Measurements from ENCODE around the gene FSTL4. TPM values are rescaled to one million over a fixed set of nuclear protein-coding genes. Genes with fewer than 3 reads are reported as not detected.

The FSTL4 gene
- total RNA-seq, 4 donors from 2014 or later: 5.1 to 8.3 (median 6.0) TPM

DNA sequence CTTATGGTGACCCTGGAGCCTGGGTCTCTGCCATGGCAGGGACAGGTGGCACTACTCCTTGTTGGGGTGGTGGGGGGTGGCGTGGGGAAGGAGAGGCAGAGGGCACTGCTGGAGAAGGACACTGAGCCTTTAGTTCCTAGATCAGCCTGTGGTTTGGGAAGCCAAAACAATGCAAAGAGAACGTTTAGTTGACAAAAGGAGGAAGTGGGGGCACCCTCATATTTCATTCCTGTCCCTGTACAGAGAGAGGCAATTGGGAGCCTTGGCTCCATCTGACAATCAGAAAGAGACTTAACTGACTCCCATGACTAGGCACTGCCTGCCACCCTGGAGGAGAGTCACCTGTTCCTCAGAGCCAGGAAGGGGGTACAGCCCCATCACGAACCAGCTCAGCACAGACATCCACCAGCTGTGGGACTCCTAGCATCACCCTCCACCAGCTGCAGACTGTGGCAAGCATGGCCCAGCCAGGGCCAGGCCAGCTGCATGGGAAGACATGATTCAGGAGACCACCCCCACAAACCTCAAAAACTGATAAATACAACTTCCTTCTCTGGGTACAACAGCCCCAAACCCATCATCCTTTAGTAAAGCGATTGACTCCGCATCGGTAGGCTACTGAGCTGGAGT lies 303.1 kb downstream of the FSTL4 start:
- H3K4me3 ChIP-seq (ENCODE audit: low read depth, poor library complexity, severe bottlenecking): no peak overlapping the region
- no peak for TF ChIP-seq POLR2A (IDR thresholded peaks at IDR 0.05)
- TF ChIP-seq, protein P1, sequence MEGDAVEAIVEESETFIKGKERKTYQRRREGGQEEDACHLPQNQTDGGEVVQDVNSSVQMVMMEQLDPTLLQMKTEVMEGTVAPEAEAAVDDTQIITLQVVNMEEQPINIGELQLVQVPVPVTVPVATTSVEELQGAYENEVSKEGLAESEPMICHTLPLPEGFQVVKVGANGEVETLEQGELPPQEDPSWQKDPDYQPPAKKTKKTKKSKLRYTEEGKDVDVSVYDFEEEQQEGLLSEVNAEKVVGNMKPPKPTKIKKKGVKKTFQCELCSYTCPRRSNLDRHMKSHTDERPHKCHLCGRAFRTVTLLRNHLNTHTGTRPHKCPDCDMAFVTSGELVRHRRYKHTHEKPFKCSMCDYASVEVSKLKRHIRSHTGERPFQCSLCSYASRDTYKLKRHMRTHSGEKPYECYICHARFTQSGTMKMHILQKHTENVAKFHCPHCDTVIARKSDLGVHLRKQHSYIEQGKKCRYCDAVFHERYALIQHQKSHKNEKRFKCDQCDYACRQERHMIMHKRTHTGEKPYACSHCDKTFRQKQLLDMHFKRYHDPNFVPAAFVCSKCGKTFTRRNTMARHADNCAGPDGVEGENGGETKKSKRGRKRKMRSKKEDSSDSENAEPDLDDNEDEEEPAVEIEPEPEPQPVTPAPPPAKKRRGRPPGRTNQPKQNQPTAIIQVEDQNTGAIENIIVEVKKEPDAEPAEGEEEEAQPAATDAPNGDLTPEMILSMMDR (IDR thresholded peaks at IDR 0.05): no peak
- no peak for DNase-seq (ENCODE audit: low spot score in 2 of 2)
- WGBS, 2 donors: 60 to 67% methylated on average over 6 of the region's 6 CpGs
- intact Hi-C loops (cut with DNase I; ENCODE audit: low total_unique reads): no loop called here

DNA sequence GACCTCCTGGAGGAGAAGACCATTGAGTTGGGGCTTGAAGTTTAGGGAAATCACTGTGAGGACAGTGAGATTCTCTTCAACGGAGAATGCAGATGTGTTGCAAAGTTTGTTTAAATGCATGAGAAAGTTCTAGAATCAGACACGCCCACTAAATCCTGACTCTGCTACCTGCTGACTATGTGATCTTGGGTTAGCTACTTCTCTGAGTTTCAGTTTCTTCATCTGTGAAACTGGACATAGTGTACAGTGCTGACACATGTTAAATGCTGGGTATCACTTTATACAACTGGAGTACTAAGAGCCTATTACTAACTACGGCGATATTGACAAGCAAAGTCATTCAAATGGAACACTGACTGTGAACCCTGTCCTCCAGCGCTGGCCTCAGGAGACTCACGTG lies 305.1 kb downstream of the FSTL4 start:
- H3K4me3 ChIP-seq (ENCODE audit: low read depth, poor library complexity, severe bottlenecking): no peak overlapping the region
- intact Hi-C loops (cut with DNase I; ENCODE audit: low total_unique reads): no loop called here
- DNase-seq (ENCODE audit: low spot score in 2 of 2): no peak
- TF ChIP-seq, protein P1 (IDR thresholded peaks at IDR 0.05): no peak
- TF ChIP-seq POLR2A (IDR thresholded peaks at IDR 0.05): no peak
- WGBS, 2 donors: 84 to 99% methylated on average over 6 of the region's 6 CpGs

DNA sequence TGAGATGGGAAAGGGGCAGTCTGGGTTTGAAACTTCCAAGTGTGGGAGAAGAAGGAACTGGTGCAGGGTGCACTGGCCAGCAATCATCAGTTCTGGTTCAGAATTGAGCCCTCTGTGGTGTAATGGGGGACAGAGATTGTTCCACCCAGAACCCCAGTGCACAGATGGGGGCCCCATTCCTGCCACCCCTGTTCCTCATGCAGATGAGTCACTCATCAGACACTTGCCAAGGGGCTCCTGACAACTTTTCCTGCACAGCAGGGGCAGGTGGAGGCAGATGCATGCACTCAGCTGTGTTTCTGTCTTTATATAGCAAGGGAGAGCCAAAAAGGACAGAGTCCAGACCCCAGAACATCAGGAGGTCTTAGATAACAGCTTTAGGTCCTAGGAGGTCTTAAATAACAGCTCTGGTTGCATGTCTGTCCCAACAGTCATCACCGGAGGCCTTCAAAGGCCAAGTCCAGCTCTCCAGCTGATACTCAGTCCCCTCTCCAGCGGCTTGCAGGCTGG lies 307.6 kb downstream of the FSTL4 start:
- no peak for DNase-seq (ENCODE audit: low spot score in 2 of 2)
- no peak overlapping the region for H3K4me3 ChIP-seq (ENCODE audit: low read depth, poor library complexity, severe bottlenecking)
- intact Hi-C loops (cut with DNase I; ENCODE audit: low total_unique reads): no loop called here
- WGBS, 2 donors: 90 to 92% methylated on average over 2 of the region's 2 CpGs
- TF ChIP-seq, protein P1 (IDR thresholded peaks at IDR 0.05): no peak
- TF ChIP-seq POLR2A (IDR thresholded peaks at IDR 0.05): no peak

DNA sequence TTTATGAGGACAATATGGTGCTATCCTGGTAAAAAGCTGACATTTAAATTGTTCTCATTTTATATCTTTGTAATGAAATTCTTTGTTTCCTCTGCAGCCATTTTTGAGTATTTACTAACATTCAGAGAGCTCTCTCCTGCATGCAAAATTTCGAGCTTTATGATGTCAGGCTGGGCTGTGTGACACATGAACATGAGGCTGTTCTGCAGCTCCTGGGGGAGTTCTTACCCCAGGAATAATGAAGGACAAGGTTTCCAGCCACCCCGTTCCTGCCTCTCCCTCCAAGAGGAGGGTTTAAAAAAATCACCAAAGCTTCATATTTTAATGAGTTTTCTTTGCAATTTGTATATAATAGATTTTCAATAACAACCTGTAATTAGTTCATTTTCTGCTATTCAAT lies 308.2 kb downstream of the FSTL4 start:
- TF ChIP-seq POLR2A (IDR thresholded peaks at IDR 0.05): no peak
- TF ChIP-seq, protein P1 (IDR thresholded peaks at IDR 0.05): no peak
- H3K4me3 ChIP-seq (ENCODE audit: low read depth, poor library complexity, severe bottlenecking): no peak overlapping the region
- DNase-seq (ENCODE audit: low spot score in 2 of 2): no peak
- WGBS, 2 donors: 72 to 76% methylated on average over 2 of the region's 2 CpGs
- intact Hi-C loops (cut with DNase I; ENCODE audit: low total_unique reads): no loop called here

DNA sequence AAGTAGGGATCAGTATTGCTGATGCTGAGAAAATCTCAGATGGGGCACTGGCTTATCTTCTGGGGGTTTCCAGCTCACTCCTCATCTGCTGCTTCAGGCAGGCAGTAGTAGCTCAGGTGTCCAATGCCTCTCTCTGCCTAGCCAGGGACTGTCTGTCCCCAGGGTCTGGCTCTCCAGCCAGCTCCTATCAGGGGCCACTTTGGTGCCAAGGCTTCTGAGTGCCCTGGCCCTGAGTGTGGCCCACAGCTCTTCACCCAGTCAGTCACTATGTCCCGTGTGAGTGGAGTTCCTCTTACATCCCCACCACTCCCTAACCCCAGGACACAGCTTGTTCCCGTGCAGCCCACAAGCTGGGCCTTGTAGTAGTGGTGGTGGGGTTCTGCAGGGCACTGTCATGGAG lies 309.0 kb downstream of the FSTL4 start:
- no peak for TF ChIP-seq POLR2A (IDR thresholded peaks at IDR 0.05)
- TF ChIP-seq, protein P1 (IDR thresholded peaks at IDR 0.05): no peak
- intact Hi-C loops (cut with DNase I; ENCODE audit: low total_unique reads): no loop called here
- H3K4me3 ChIP-seq (ENCODE audit: low read depth, poor library complexity, severe bottlenecking): no peak overlapping the region
- WGBS, 2 donors: 70 to 75% methylated on average over 2 of the region's 2 CpGs
- DNase-seq (ENCODE audit: low spot score in 2 of 2): no peak

DNA sequence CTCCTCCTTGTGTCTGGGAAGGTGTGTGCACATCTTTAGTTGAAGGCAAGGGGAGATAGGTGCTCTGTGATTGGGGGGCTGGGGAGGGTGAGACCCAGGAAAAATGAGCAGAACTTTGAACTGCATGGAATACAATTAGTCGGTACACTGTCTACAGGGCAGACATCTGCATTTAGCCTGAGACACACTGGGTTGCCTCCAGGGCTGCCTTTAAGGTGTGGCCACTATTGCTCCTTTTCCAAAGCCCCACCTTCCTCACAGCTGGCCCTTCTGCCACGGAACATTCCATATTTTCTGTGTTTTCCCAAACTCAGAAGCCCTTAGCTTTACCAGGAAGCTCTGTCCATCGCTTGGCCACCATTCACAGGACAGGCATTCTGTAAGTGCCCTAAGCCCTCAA lies 312.6 kb downstream of the FSTL4 start:
- intact Hi-C loops (cut with DNase I; ENCODE audit: low total_unique reads): no loop called here
- 78 to 83% methylated on average over 3 of the region's 3 CpGs for WGBS, 2 donors
- H3K4me3 ChIP-seq (ENCODE audit: low read depth, poor library complexity, severe bottlenecking): no peak overlapping the region
- no peak for DNase-seq (ENCODE audit: low spot score in 2 of 2)
- TF ChIP-seq, protein P1 (IDR thresholded peaks at IDR 0.05): no peak
- TF ChIP-seq POLR2A (IDR thresholded peaks at IDR 0.05): no peak

Data from lower leg skin (tissue), 4 donors.